AG09319 (cell line): ENCODE data around the gene FBN1.
A peak's percentile ranks its signal among the peaks of the same experiment; 100 is the strongest.

Source experiments
- DNase-seq: peaks from one replicate; pipeline ENCODE4 v3.0.0-alpha.2; 2010; ENCODE audit warnings: low read depth; ENCODE audit errors: extremely low read depth
- TF ChIP-seq, protein P1 (sequence below): IDR thresholded peaks from 2 replicates; pipeline ENCODE4 v1.5.1; 2011; ENCODE audit warnings: low read depth, mild to moderate bottlenecking, inconsistent platforms, low read length, moderate library complexity

The FBN1 gene

DNA sequence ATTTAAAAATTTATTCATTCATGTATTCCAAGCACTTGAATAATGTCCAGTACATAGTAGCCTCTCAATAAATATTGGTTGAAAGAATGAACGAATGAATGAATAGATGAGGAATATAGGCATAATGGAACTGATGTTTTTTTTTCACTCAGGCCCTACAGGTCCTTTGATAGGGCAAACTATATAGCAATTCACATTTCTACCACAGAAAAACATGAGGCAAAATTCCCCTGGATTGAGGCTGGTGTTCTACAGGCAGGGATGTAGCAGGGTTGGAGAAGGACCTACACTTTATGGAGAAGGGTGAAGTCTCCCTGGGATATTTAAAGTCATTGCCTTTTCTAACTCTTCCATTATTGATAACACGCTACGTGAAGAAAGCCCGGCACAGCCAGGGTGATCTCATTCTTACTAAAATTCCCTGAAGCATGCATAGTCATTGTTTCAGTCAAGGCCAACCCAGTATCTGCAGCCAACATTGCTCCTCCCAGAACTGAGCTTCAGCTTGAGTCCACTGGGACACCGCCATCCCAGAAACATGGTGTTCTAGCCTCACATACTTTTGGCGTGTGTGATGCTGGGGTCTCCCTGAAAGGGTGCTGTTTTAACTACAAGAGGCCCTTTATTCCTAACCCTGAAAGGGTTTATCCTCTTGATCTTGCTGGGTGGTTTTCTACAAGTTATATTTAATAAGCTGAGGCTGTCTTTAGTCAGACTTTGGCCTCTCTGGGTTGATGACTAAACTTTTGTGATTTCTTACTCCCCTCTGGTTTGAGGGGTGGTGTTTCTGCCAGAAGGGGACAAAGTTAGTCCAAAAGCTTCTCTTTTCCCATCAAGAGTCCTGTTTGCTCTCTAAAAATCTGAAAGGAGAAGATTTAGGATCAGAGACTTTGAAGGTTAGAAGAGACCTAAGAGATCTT, 25.9 kb upstream of the FBN1 start:
- TF ChIP-seq, protein P1, sequence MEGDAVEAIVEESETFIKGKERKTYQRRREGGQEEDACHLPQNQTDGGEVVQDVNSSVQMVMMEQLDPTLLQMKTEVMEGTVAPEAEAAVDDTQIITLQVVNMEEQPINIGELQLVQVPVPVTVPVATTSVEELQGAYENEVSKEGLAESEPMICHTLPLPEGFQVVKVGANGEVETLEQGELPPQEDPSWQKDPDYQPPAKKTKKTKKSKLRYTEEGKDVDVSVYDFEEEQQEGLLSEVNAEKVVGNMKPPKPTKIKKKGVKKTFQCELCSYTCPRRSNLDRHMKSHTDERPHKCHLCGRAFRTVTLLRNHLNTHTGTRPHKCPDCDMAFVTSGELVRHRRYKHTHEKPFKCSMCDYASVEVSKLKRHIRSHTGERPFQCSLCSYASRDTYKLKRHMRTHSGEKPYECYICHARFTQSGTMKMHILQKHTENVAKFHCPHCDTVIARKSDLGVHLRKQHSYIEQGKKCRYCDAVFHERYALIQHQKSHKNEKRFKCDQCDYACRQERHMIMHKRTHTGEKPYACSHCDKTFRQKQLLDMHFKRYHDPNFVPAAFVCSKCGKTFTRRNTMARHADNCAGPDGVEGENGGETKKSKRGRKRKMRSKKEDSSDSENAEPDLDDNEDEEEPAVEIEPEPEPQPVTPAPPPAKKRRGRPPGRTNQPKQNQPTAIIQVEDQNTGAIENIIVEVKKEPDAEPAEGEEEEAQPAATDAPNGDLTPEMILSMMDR: no peak
- DNase-seq: peak; percentile 64

DNA sequence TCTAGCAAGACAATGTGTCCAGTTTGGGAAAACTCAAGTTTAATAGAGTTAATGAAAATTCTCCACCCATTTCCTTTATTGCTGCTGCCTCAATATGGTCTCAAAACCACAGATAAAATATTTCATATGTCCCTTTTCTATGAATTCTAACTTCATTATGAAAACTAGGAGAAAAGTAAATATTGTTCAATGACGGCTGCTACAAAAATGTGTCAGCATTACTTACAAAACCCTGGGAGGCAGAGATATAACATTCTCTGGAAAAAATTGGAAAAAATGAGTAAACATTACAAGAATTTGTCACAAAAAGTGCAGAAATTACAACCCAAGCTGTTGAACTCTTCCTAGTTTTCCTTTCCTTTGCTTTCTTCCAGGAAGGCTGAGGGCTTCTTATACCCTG, 22.2 kb upstream of the FBN1 start:
- DNase-seq: no peak
- TF ChIP-seq, protein P1: no peak

DNA sequence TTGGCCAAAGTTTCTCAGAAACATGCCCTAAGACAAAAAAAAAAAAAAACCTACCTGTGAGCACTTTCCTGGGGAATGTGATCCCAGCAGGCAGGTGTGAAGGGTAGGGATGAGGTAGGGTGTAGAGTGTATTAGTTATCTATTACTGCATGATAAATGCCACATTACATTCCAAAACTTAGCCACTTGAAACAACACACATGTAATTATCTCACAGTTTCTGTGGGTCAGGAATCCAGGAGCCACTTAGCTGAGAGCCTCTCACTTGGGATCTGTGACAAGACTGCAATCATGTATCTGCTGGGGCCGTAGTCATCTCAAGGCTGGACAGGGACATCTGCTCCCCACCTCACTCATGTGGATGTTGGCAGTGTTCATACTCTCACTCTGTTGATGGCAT, 18.9 kb upstream of the FBN1 start:
- TF ChIP-seq, protein P1: no peak
- no peak for DNase-seq

DNA sequence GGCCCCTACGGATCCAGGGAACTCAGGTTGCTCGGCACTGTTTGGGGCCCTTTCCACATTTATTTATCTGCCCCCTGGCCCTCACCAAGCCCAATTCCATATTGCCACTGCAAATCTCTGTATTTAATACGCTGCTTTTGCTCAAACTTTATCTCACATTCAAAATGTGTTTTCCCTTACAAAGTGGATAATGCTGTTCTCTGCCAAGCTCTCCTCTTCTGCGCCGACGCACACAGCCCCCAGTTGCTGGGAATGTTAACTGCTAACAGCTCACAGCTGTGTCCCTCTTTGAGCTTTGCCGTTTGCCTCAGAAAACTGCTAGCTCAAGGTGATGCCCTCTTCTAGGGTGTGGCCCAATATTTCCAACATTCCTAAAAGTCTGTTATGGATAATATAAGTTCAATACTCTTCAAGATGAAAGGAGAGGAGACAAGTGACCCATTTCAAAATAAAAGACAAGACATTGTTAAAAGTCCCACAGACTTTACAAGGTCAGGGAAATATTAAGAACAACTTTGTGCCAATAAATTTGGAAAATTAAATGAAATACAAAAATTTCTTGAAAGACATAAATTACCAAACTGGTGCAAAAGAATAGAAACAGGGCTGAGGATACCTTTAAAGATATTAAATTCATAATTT, 12.6 kb upstream of the FBN1 start:
- TF ChIP-seq, protein P1: no peak
- DNase-seq: no peak

DNA sequence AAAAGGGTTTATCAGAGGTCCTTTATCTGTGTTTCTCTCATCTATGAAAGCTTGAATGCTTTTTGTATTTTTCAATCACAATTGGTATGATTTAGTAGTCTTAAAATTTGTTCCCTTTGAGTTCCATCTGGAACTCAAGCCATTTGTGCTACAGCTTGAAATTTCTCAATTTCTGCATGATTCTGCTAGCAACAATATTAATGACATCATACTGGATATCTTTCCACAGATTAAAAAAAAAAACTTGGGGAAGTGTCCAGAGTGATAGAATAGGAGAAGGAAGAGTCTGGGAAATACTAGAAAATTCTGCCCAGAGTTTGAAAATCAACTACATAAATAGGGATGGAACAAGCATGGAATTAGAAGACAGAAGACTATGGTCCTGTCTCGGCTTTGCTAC, 9.3 kb upstream of the FBN1 start:
- DNase-seq: no peak
- TF ChIP-seq, protein P1: no peak

DNA sequence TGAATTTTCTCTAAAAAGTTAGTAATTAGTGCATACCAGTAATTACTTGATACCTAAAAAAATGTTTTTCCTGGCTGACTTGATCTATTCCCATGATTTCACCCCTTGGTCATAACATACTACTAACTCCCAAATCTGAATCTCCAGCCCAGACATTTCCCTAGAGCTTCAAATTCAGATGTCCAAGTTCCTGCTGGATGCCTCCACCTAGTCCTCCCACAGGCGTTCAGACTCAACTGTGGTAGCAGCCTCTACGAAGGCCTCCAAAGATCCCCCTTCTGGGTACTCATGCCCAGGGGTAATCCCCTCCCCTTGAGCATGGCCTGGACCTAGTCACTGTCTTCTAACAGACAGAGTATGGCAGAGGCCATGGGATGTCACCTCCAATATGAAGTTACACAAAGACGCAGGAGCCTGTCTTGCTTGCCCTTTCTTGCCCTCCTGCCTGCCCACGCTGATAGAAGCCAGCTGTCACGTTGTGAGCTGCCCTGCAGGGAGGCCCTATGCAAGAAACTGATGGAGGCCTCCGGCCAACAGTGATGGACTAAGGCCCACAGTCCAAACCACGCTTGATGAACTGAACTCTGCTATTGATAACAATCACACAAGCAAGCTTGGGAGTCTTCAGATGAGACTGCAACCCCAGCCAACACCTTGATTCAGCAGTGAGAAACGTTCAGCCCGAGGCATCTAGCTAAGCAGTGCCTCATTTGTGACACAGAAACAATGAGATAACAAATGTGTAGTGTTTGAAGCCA, 8.6 kb upstream of the FBN1 start:
- no peak for DNase-seq
- TF ChIP-seq, protein P1: no peak
